ENCODE results near the gene LMO7.
"Not testable (repeated sequence)": the region's sequence is repeated elsewhere in the genome, so short reads cannot be mapped to it uniquely, and the experiment has no call there.

The LMO7 gene

DNA sequence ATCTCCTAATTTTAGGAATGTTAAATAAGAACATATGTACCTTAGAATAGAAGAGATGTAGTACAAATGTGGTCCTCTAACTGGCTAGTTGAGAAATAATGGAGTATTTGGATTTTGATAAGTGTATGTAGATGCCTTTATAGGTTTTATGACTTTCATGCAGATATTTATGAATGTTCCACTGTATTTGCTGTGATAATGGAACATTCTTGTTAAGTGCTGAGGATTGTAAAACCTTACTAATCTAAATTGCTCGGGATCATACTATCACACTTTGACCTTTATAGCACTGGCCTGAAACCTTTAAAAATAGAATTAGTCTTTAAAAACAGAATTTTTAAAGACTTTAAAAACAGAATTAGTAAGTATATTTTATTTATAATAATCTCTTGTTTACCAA, 135.1 kb downstream of the LMO7 start:
- DNase-seq = no peak
- TF ChIP-seq GATA1 (IDR thresholded peaks at IDR 0.05; ENCODE audit: low read depth, low read length) = no peak
- TF ChIP-seq POLR2A (IDR thresholded peaks at IDR 0.05; ENCODE audit: low read length) = no peak

DNA sequence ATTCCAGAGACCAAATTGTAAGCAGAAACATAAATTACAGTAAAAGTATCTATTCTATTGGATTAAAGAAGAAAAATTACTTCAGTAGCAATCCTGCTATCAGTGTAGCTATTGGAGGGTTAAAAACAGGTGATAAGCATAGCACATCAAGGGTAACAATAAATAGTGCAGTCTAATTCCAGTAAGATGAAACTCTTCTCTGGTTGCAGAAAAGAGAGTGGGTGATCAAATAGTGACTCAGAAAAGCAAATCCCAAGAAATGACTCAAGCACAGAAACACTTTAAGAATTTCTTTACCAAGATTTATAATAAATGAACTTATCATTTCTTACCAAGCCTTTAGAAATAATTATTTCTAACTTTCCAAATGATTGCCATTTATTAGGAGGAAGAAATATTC, 135.7 kb downstream of the LMO7 start:
- DNase-seq = no peak
- no peak for TF ChIP-seq POLR2A (IDR thresholded peaks at IDR 0.05; ENCODE audit: low read length)
- TF ChIP-seq GATA1 (IDR thresholded peaks at IDR 0.05; ENCODE audit: low read depth, low read length) = no peak

DNA sequence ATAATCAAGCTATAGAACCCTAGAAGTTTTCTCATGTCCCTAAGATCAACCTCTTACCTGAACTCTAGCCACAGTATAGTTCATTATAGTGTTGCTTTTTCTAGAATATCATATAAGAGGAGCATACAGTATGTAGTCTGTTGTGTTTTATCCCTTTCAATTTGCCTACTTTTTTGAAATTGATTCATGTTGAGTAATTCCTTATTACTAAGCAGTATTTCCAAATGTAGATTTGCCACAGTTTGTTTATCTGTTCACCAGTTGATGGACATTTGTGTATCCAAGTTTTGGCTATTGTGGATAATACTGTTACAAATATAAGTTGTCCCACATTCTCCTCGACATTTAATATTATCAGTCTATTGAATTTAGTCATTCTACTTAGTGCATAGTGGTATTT, 138.0 kb downstream of the LMO7 start:
- TF ChIP-seq POLR2A (IDR thresholded peaks at IDR 0.05; ENCODE audit: low read length) (no peak), GATA1 (IDR thresholded peaks at IDR 0.05; ENCODE audit: low read depth, low read length) (no peak)
- no peak for DNase-seq

DNA sequence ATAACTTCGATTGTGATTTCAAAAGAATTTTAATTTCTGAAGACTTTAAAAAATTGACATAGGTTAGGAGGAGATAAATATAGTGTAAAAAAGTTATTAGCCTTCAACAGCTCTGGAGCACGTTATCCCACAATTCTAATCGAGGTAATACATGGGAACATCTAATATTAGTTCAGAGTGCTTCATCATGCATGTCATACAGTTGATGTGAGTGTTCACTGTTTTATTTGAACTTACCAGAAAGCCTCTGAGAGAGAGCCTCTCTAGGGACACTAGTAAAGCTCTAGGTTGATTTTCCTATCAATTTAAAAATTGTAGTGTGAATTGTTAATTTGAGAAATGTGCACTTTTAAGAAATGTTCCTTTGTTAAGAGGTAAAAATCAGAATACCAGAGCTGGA, 140.4 kb downstream of the LMO7 start:
- TF ChIP-seq POLR2A (IDR thresholded peaks at IDR 0.05; ENCODE audit: low read length) (no peak), GATA1 (IDR thresholded peaks at IDR 0.05; ENCODE audit: low read depth, low read length) (no peak)
- DNase-seq = no peak

DNA sequence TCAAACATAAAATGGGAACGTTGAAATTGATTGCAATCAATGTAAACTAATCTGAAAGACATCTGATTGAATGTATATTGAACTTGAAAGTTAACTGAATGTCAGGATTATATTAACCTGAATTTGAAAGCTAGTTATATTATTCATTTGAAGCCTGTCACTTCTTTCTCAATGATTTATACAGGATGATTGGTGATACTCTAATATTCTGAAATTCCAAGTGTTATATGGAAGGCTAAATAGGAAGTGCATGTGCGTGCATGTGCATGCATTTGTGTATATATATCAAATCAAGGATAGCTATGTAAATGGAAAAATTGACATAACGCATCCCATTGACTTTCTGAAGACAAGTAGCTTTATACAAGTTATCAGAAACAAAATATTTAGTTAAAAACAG, 143.3 kb downstream of the LMO7 start:
- DNase-seq = no peak
- TF ChIP-seq GATA1 (IDR thresholded peaks at IDR 0.05; ENCODE audit: low read depth, low read length) (no peak), POLR2A (IDR thresholded peaks at IDR 0.05; ENCODE audit: low read length) (no peak)

DNA sequence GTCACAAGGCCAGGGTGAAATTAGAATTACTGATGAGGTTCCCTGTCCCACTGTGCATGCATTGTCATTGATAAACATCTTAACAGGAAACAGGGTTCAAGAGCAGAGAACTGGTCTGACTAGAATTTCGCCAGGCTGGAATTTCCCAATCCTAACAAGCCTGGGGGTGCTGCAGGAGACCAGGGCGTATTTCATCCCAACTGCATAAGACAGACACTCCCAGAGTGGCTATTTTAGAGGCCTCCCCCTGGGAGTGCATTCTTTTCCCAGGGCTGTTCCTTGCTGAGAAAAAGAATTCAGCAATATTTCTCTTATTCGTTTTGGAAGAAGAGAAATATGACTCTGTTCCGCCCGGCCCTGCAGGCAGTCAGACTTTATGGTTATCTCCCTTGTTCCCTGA, 144.0 kb downstream of the LMO7 start:
- DNase-seq = not testable (repeated sequence)

DNA sequence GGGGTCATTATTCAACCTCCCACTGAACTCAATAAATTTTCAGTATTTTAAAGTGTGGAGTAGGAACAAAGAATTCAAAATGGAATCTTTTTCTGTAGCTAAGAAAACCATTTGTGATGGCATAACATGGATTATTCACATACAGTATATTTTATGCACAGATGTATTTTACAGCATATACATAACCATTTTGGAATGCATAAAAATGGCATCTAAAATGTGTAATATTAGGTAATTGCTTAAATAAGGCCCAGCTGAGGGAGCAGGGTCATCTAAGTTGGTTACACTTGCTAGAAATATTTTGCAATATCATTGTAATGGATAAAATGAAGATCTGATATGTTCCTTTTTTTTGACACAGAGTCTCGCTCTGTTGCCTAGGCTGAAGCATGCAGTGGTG, 146.9 kb downstream of the LMO7 start:
- DNase-seq = no peak
- TF ChIP-seq GATA1 (IDR thresholded peaks at IDR 0.05; ENCODE audit: low read depth, low read length) (no peak), POLR2A (IDR thresholded peaks at IDR 0.05; ENCODE audit: low read length) (no peak)

DNA sequence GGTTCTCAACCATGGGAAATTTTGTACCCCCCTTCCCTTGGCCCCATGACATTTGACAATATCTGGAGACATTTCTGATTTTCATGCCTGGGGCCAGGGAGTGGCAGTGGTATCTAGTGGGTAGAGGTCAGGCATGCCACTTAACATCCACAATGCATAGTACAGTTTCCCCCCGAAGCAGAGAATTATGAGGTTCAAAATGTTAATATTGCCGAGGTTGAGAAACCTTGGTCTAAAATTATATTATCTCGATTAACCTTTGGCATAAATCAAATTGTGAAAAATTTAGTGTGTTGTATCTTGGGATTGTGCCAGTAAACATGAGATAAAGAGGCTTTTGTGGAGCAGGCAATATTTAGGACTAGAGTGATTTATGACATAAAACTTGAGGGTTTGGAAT, 147.9 kb downstream of the LMO7 start:
- no peak for TF ChIP-seq POLR2A (IDR thresholded peaks at IDR 0.05; ENCODE audit: low read length)
- no peak for TF ChIP-seq GATA1 (IDR thresholded peaks at IDR 0.05; ENCODE audit: low read depth, low read length)

DNA sequence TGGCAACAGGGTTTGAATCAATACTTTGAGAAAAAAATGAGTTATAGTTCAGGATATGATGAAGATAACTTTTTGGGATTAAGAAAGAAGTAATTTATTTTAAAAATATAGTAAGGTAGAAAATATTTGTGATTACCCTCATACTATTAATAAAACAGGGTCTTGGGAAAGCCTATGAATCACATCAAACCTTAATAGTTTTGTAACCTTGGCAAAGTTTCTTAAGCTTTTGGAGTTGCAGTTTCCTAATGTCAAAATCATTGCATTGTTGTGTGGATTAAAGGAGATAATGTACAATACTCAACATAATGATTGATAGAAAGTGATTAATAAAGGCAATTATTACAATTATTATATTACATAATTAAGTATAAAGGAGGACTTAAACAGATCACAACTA, 149.0 kb downstream of the LMO7 start:
- no peak for DNase-seq
- TF ChIP-seq POLR2A (IDR thresholded peaks at IDR 0.05; ENCODE audit: low read length) (no peak), GATA1 (IDR thresholded peaks at IDR 0.05; ENCODE audit: low read depth, low read length) (no peak)

More for the DNA sequence above, 147.9 kb downstream of the LMO7 start:
- no peak for DNase-seq

DNA sequence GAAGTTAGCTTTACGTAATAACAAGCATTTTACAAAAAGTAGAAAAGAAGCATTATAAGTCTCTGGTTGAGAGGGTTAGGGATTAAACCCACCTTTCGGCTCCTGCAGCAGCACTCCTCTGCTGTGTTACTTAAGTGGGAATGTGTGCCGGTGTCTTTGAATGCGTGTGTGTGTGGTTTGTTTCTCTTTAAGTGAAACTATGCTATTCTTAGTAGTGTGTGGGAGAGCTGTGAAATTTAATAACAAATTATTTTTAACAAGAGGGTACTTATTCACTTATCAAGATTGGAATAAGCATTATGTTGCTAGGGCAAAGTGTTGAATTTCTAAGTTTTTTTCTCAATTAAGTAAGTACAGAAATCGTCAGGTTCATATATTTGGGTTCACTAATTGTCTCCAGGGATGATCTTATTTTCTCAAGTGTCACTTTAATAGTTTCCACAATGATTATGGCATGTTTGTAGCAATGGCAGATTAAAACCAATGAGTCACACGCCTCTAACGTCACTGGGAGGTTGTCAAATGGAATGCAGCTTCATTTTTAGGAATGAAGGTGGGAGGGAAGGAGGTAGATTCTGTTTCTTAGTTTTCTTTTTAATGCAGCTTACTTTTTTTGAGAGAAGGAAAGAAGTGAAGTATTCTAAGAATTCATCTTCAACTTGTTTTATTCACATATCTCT, 151.3 kb downstream of the LMO7 start:
- DNase-seq = no peak
- TF ChIP-seq GATA1 (IDR thresholded peaks at IDR 0.05; ENCODE audit: low read depth, low read length) (no peak), POLR2A (IDR thresholded peaks at IDR 0.05; ENCODE audit: low read length) (no peak)

DNA sequence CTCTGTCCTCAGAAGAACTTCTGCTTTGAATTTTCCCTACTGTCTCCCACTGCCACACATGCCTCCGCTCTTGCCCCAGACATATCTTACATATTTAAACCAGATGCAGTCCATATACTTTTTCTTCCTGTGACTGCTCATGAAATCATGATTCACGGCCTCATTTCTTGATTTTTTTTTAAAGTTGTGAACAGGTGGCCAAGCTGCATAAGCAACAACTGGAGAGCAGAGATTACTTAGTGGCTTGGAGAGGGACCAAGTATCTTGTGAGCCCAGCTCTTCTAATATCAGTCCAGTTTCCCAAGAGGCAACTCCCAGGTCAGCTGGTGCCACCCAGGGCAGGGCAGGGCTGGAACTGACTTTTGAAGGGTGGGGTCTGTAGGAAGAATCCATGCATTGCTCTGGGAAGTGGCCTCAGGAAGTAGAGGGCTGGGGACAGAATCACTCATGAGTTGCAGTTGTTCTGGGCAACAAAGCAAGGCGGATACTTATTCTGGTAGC, 152.4 kb downstream of the LMO7 start:
- DNase-seq = no peak
- no peak for TF ChIP-seq POLR2A (IDR thresholded peaks at IDR 0.05; ENCODE audit: low read length)
- TF ChIP-seq GATA1 (IDR thresholded peaks at IDR 0.05; ENCODE audit: low read depth, low read length) = no peak

DNA sequence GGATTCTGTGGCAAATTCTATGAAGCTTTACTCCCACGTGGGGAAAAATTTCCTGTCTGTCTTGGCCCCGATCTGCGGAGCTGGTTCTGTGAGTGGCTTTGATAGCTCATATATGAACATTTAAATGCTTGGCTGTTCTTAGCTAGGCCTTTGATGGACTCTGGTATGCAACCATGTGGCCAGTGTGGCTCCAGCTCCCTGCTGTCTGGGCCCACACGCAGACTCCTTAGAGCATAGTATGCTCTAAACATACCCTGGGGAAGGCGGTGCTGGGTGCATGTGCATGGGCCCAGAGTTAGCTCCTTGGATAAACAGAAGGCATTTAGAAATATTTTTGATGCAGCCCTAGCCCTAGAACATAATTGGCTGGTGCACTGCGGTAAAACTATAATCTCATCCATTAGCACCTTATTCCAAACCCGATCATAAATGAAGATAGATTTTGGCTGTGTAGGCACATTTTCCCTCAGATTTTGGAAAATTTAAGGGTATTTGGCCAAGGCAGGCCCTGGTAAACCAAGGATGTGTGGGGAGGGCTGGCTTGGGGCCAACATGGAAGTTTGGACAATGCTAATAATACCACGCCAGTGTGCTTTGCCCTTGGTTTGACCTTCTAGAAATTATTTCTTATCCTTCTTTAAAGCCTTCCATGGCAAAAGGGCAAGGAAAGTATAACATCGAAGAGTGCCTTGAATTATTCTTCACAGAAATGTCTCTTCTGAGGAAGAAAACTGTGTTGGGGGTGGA, 153.5 kb downstream of the LMO7 start:
- TF ChIP-seq GATA1 (IDR thresholded peaks at IDR 0.05; ENCODE audit: low read depth, low read length) (no peak), POLR2A (IDR thresholded peaks at IDR 0.05; ENCODE audit: low read length) (no peak)
- DNase-seq = no peak

DNA sequence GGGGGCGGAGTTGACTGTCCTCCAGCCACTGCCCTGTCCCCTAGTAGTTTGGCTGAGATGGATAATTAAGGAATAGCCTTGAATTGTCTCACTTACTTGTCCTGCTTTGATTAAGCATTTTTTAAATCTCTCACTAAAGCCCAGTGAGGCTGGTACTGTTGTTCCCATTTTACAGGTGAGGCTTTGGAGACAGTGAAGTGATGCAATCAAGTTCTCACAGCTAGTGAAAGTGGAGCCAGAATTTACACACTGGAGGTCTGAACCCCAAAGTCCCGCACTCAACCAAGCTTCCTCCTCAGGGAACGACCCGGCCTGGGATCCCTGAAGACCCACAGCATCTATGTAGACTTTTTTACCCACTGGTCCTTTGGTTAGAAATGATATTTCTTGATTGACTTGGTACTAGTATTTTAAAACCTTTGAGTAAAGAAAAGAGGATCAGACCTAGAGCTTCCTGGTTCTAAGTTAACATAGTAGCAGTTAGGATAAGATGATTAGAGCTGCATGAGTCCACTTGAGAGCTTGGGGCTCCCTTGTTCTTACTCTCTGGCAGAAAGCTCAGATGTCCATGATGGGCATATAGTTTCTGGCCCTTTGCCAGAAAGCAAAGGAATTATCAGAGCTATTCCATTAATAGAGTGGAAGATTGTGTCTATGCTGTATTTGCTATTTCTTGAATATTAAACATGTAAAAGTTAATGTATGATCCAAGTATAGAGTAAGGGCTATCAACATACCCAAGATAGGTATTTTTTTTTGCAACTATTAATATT, 154.3 kb downstream of the LMO7 start:
- no peak for DNase-seq
- TF ChIP-seq POLR2A (IDR thresholded peaks at IDR 0.05; ENCODE audit: low read length) (no peak), GATA1 (IDR thresholded peaks at IDR 0.05; ENCODE audit: low read depth, low read length) (no peak)

DNA sequence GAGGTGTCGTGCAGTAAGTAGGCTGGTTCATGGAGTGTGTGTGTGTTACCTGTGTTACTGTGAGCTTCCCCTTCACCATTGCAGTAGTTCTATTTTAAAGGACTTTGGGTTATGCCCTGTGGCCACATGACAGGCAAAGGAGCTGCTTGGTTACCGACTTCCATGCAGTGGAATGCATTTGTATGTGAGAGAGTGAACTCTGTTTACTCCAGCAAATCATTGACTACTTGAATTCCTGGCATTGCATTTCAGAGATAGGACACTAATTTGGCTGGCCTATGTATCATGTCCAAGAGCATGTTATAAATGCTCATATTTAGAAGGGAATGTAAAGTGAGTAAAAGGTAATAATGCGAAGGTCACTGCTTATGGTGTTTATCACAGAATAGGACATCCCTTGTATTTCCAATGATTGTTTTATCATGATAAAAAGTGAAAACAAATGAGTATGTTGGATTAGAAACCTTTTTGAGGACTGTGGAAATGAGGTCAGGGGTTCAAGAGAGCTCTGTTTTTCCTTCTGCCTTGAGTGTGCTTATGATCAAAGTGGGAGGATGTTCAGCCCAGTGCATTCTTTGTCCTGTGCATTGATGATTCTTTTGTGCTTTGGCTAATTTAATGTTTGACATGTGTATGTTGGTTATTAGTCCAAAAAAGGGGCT, 156.5 kb downstream of the LMO7 start:
- TF ChIP-seq POLR2A (IDR thresholded peaks at IDR 0.05; ENCODE audit: low read length) (no peak), GATA1 (IDR thresholded peaks at IDR 0.05; ENCODE audit: low read depth, low read length) (no peak)
- no peak for DNase-seq

DNA sequence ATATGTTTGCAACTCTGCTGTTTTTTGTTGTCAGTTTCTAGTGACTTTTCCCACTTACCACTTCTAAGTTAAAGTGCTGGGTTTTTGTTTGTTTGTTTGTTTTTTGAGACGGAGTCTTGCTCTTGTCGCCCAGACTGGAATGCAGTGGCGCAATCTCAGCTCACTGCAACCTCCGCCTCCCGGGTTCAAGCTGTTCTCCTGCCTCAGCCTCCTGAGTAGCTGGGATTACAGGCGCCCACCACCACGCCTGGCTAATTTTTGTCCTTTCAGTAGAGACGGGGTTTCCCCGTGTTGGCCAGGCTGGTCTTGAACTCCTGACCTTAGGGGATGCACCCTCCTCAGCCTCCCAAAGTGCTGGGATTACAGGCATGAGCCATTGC, 157.0 kb downstream of the LMO7 start:
- DNase-seq = not testable (repeated sequence)

Measured in erythroblast (primary cell).